ENCODE results near the gene C22orf42. TPM values are rescaled to one million over a fixed set of nuclear protein-coding genes. Genes with fewer than 3 reads are reported as not detected.

C22orf42 gene
- polyA plus RNA-seq, 3 donors: 0.28 to 0.65 (median 0.31) TPM

DNA sequence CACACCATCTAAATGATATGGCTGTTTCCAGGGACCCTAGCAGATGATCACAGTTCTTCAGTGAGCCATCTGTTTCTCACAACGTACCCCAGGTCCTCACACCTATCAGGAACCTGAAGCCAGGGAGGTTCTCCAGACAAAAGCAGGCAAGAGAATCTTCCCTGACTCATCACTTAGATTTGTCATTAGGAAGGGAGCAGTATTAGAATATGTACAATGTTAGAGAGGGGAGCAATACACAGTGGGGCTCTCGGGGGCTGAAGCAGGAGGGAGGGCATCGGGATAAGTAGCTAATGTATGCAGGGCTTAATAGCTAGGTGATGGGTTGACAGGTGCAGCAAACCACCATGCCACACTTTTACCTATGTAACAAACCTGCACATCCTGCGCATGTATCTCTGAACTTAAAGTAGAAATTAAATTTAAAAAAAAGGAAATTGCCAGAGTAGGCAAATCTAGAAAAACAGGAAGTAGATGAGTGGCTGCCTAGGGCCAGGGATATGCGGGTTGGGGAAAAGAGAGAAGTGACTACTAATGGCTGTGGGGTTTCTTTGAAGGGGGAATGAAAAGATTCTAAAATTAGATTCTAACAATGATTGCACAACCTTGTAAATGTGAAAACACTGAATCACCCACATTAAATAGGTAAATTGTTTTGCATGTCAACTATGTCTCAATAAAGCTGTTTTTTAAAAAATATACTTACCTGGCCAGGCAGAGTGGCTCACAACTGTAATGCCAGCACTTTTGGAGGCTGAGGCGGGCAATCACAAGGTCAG lies 14.4 kb downstream of the C22orf42 start:
- Histone ChIP-seq H4K20me1 (ENCODE audit: insufficient read depth, low read length) (no peaks in the 10 kb centered on the region), H3K36me3 (replicated peaks in 1 of 2; ENCODE audit: control insufficient read depth in 1 of 2, insufficient read depth in 2 of 2, low read length in 2 of 2) (no peaks in the 10 kb centered on the region), H3K9me3 (replicated peaks in 1 of 2; ENCODE audit: control insufficient read depth in 1 of 2, insufficient read depth in 1 of 2, low read length in 2 of 2) (no peaks in the 10 kb centered on the region), H3K4me3 (replicated peaks in 1 of 3; ENCODE audit: low read depth in 2 of 3, low read length in 3 of 3) (peak overlapping the region in 1 of 3 experiments; percentile 48), H3K4me1 (ENCODE audit: control insufficient read depth in 1 of 2, insufficient read depth in 2 of 2, low read length in 2 of 2) (peaks cover 59 to 60% of the 10 kb centered on the region in 2 donors), H3K27ac (ENCODE audit: low read depth in 1 of 2, low read length in 2 of 2) (peak overlapping the region; percentile 70 to 72), H3K79me2 (ENCODE audit: insufficient read depth, low read length) (no peaks in the 10 kb centered on the region), H2AFZ (ENCODE audit: insufficient read depth, low read depth, low read length, poor library complexity, severe bottlenecking) (no peak overlapping the region), H3K9ac (ENCODE audit: insufficient read depth, low read length, poor library complexity, severe bottlenecking) (no peak overlapping the region), H3K4me2 (replicated peaks; ENCODE audit: extremely low read depth, low read length, poor library complexity, severe bottlenecking) (peak overlapping the region; percentile 29), H3K27me3 (ENCODE audit: control insufficient read depth in 2 of 2, insufficient read depth in 2 of 2, low read length in 2 of 2) (no peaks in the 10 kb centered on the region)
- WGBS (ENCODE audit: insufficient coverage): 0% methylated on average over 2 of the region's 6 CpGs
- Mint-ChIP-seq H3K4me1 (peaks cover 58% of the 10 kb centered on the region), H3K27me3 (ENCODE audit: low read depth in 3 of 3) (peaks cover 0 to under 1% (median 0%) of the 10 kb centered on the region in 3 donors), H3K9me3 (peaks cover 3 to 10% (median 9%) of the 10 kb centered on the region in 7 donors), H3K4me3 (peak overlapping the region; percentile 47 to 67), H3K27ac (peak overlapping the region; percentile 86 to 97 (median 92)), H3K36me3 (peaks cover 0 to 3% of the 10 kb centered on the region in 2 donors)
- TF ChIP-seq, protein P1, sequence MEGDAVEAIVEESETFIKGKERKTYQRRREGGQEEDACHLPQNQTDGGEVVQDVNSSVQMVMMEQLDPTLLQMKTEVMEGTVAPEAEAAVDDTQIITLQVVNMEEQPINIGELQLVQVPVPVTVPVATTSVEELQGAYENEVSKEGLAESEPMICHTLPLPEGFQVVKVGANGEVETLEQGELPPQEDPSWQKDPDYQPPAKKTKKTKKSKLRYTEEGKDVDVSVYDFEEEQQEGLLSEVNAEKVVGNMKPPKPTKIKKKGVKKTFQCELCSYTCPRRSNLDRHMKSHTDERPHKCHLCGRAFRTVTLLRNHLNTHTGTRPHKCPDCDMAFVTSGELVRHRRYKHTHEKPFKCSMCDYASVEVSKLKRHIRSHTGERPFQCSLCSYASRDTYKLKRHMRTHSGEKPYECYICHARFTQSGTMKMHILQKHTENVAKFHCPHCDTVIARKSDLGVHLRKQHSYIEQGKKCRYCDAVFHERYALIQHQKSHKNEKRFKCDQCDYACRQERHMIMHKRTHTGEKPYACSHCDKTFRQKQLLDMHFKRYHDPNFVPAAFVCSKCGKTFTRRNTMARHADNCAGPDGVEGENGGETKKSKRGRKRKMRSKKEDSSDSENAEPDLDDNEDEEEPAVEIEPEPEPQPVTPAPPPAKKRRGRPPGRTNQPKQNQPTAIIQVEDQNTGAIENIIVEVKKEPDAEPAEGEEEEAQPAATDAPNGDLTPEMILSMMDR (IDR thresholded peaks at IDR 0.05): no peak
- intact Hi-C loops (cut with micrococcal nuclease): loop anchor here (2.0 to 10.0 kb wide), 3 partner anchors 20 to 73 kb away; no protein-coding TSS in a partner anchor
- peak; percentile 85 to 95 (median 92) for DNase-seq

DNA sequence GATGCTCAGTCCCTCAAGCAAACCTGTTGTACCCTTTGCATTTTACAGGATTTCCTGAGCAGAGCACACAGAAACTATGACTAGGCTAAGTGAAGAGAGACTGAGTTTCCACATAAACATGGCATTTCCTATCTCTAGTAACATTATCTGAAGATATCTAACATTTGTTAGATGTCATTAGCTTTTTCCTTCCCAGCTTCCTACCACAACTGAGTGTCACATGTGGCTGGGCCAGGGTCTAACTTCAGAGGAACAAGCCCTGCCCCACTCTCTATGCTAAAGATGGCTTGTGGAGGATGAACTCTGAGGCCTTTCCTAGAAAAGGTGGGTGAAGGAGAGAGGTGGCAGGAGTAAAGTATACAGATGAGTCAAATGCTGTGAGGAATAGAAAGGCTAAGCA lies 16.5 kb downstream of the C22orf42 start:
- Histone ChIP-seq H3K27me3 (ENCODE audit: control insufficient read depth in 2 of 2, insufficient read depth in 2 of 2, low read length in 2 of 2) (no peaks in the 10 kb centered on the region), H3K27ac (ENCODE audit: low read depth in 1 of 2, low read length in 2 of 2) (no peak overlapping the region), H3K9ac (ENCODE audit: insufficient read depth, low read length, poor library complexity, severe bottlenecking) (no peak overlapping the region), H3K4me2 (replicated peaks; ENCODE audit: extremely low read depth, low read length, poor library complexity, severe bottlenecking) (no peak overlapping the region), H3K9me3 (replicated peaks in 1 of 2; ENCODE audit: control insufficient read depth in 1 of 2, insufficient read depth in 1 of 2, low read length in 2 of 2) (no peaks in the 10 kb centered on the region), H3K4me1 (ENCODE audit: control insufficient read depth in 1 of 2, insufficient read depth in 2 of 2, low read length in 2 of 2) (peaks cover 59 to 63% of the 10 kb centered on the region in 2 donors), H3K4me3 (replicated peaks in 1 of 3; ENCODE audit: low read depth in 2 of 3, low read length in 3 of 3) (no peak overlapping the region), H2AFZ (ENCODE audit: insufficient read depth, low read depth, low read length, poor library complexity, severe bottlenecking) (no peak overlapping the region), H3K36me3 (replicated peaks in 1 of 2; ENCODE audit: control insufficient read depth in 1 of 2, insufficient read depth in 2 of 2, low read length in 2 of 2) (no peaks in the 10 kb centered on the region), H4K20me1 (ENCODE audit: insufficient read depth, low read length) (no peaks in the 10 kb centered on the region), H3K79me2 (ENCODE audit: insufficient read depth, low read length) (no peaks in the 10 kb centered on the region)
- TF ChIP-seq, protein P1 (IDR thresholded peaks at IDR 0.05): no peak
- peaks cover 0 to 3% of the 10 kb centered on the region in 2 donors for H3K36me3 Mint-ChIP-seq
- H3K27ac Mint-ChIP-seq: peak overlapping the region in 1 of 7 donors; percentile 21
- H3K4me1 Mint-ChIP-seq: peaks cover 60% of the 10 kb centered on the region
- H3K27me3 Mint-ChIP-seq (ENCODE audit: low read depth in 3 of 3): peaks cover 0 to 1% (median 0%) of the 10 kb centered on the region in 3 donors
- H3K4me3 Mint-ChIP-seq: no peak overlapping the region
- intact Hi-C loops (cut with micrococcal nuclease): loop anchor here (5.0 to 10.0 kb wide), 2 partner anchors 72 to 75 kb away; no protein-coding TSS in a partner anchor
- DNase-seq: no peak
- H3K9me3 Mint-ChIP-seq: peaks cover 3 to 9% (median 8%) of the 10 kb centered on the region in 7 donors
